ENCODE measurements around the gene KIF19.

GRCh38 chr17:74357466-74357809, 31.4 kb downstream of the KIF19 start:
- TF ChIP-seq CTCF (IDR thresholded peaks at IDR 0.05; ENCODE audit: low read depth, low read length) = no peak
- TF ChIP-seq EZH2phosphoT487 (IDR thresholded peaks at IDR 0.05; ENCODE audit: low read depth) = no peak
